ENCODE data around the gene NBAS.

Gene NBAS

DNA sequence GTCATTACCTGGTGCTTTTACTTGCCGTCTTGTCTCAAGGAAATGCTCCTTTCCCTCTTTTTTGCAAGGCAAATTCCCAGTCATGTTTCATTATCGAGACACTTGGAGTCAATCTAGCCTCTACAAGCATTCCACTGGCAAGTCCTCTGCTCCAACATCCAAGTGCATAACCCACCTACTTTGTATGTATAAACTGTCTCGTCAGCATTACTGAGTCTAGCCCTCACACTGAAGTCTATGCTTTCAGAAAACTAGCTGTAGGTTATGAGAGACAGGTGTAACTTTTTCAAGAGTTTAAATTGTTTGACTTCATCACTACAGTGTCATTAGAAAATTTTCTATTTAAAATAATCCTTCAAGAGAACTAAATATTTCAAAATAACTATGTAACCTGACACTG is 319.2 kb downstream of the NBAS start:
- Histone ChIP-seq H4K8ac (ENCODE audit: low read length) (no peak overlapping the region), H3K4me2 (ENCODE audit: low read length, poor library complexity, severe bottlenecking) (no peak overlapping the region), H3K9me3 (ENCODE audit: control insufficient read depth, low read length) (no peaks in the 10 kb centered on the region), H2BK12ac (ENCODE audit: low read length in 2 of 2) (no peak overlapping the region), H4K91ac (ENCODE audit: low read length) (no peak overlapping the region), H2BK15ac (ENCODE audit: low read depth, poor library complexity, severe bottlenecking) (no peak overlapping the region), H3K9ac (ENCODE audit: low read length) (no peak overlapping the region), H3K4ac (ENCODE audit: low read depth in 1 of 2, low read length in 2 of 2) (no peak overlapping the region), H2BK5ac (ENCODE audit: low read depth, low read length, poor library complexity, severe bottlenecking) (no peak overlapping the region), H2AFZ (ENCODE audit: low read depth, low read length) (no peak overlapping the region), H2AK5ac (ENCODE audit: low read length, severe bottlenecking) (no peak overlapping the region), H3K23ac (ENCODE audit: low read length in 2 of 2) (no peak overlapping the region), H3K27ac (ENCODE audit: low read length, poor library complexity, severe bottlenecking) (no peak overlapping the region), H3K36me3 (ENCODE audit: control insufficient read depth in 1 of 2, insufficient read depth in 2 of 2, low read depth in 1 of 2, low read length in 2 of 2) (peaks cover 0 to 4% of the 10 kb centered on the region in 2 experiments), H2BK120ac (ENCODE audit: low read depth, low read length) (no peak overlapping the region), H3K14ac (ENCODE audit: low read length in 2 of 2) (no peak overlapping the region), H3K4me3 (ENCODE audit: insufficient read depth in 1 of 2, low read depth in 1 of 2, low read length in 2 of 2) (no peak overlapping the region), H3K18ac (ENCODE audit: low read depth in 1 of 2, low read length in 2 of 2) (no peak overlapping the region), H3K27me3 (ENCODE audit: control insufficient read depth in 1 of 2, insufficient read depth in 1 of 2, low read length in 2 of 2) (no peaks in the 10 kb centered on the region), H3K79me1 (replicated peaks; ENCODE audit: low read length, poor library complexity, severe bottlenecking) (peaks cover 17% of the 10 kb centered on the region), H3K4me1 (ENCODE audit: control insufficient read depth, insufficient read depth, low read depth, low read length) (no peaks in the 10 kb centered on the region)
- 88% methylated on average over 2 of the region's 3 CpGs for WGBS
- DNase-seq = no peak

DNA sequence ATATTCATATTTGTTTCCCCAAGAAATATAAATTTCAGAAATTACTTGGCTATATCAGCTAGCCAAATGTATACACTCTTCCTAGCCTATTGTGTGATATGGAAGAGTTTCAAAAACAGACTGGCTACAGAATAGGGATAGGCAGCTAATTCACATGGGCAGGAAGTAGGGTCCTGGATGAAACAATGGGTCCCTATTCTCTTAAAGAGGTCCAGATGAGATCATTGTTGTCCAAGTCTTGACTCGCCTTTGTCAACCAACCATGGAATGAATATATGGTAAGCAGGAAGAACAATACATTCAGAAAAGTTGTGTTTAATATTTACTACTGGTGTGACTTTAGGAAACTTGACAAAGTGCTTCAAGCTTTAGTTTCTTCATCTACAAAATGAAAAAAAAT is 319.9 kb downstream of the NBAS start:
- H2BK12ac ChIP-seq (ENCODE audit: low read length in 2 of 2) = no peak overlapping the region
- no peak overlapping the region for H3K27ac ChIP-seq (ENCODE audit: low read length, poor library complexity, severe bottlenecking)
- H3K79me1 ChIP-seq (replicated peaks; ENCODE audit: low read length, poor library complexity, severe bottlenecking) = peaks cover 15% of the 10 kb centered on the region
- H4K91ac ChIP-seq (ENCODE audit: low read length) = no peak overlapping the region
- H2AK5ac ChIP-seq (ENCODE audit: low read length, severe bottlenecking) = no peak overlapping the region
- whole genome bisulfite sequencing = no CpG with 5 or more reads among the region's 1 CpG
- H3K23ac ChIP-seq (ENCODE audit: low read length in 2 of 2) = no peak overlapping the region
- H4K8ac ChIP-seq (ENCODE audit: low read length) = no peak overlapping the region
- H2BK120ac ChIP-seq (ENCODE audit: low read depth, low read length) = no peak overlapping the region
- no peak overlapping the region for H3K4me3 ChIP-seq (ENCODE audit: insufficient read depth in 1 of 2, low read depth in 1 of 2, low read length in 2 of 2)
- H3K14ac ChIP-seq (ENCODE audit: low read length in 2 of 2) = no peak overlapping the region
- H2BK5ac ChIP-seq (ENCODE audit: low read depth, low read length, poor library complexity, severe bottlenecking) = no peak overlapping the region
- H3K4ac ChIP-seq (ENCODE audit: low read depth in 1 of 2, low read length in 2 of 2) = no peak overlapping the region
- H2AFZ ChIP-seq (ENCODE audit: low read depth, low read length) = no peak overlapping the region
- peaks cover 0 to 4% of the 10 kb centered on the region in 2 experiments for H3K36me3 ChIP-seq (ENCODE audit: control insufficient read depth in 1 of 2, insufficient read depth in 2 of 2, low read depth in 1 of 2, low read length in 2 of 2)
- H3K9ac ChIP-seq (ENCODE audit: low read length) = no peak overlapping the region
- H3K4me2 ChIP-seq (ENCODE audit: low read length, poor library complexity, severe bottlenecking) = no peak overlapping the region
- no peak overlapping the region for H2BK15ac ChIP-seq (ENCODE audit: low read depth, poor library complexity, severe bottlenecking)
- no peak overlapping the region for H3K18ac ChIP-seq (ENCODE audit: low read depth in 1 of 2, low read length in 2 of 2)
- H3K27me3 ChIP-seq (ENCODE audit: control insufficient read depth in 1 of 2, insufficient read depth in 1 of 2, low read length in 2 of 2) = no peaks in the 10 kb centered on the region
- no peak for DNase-seq
- no peaks in the 10 kb centered on the region for H3K9me3 ChIP-seq (ENCODE audit: control insufficient read depth, low read length)
- H3K4me1 ChIP-seq (ENCODE audit: control insufficient read depth, insufficient read depth, low read depth, low read length) = no peaks in the 10 kb centered on the region

DNA sequence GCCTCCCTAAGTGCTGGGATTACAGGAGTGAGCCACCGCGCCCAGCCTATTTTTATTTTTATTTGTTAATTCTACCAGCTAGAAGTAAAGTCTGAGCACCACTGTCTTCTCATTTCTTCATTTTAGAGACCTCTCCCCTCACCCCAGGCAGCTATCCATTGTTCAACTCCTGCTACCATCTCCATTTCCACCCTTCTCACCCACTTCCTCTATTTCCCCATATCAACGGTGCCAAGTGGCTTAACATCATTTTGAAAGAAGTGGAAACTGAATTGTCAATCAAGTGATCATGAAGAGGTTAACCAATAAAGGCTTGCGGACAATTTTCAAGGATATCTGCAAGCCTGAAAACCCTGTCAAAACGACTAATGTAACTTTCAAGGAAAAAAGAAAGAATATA is 323.1 kb downstream of the NBAS start:
- no peak overlapping the region for H3K27ac ChIP-seq (ENCODE audit: low read length, poor library complexity, severe bottlenecking)
- WGBS = 88% methylated on average over 2 of the region's 5 CpGs

DNA sequence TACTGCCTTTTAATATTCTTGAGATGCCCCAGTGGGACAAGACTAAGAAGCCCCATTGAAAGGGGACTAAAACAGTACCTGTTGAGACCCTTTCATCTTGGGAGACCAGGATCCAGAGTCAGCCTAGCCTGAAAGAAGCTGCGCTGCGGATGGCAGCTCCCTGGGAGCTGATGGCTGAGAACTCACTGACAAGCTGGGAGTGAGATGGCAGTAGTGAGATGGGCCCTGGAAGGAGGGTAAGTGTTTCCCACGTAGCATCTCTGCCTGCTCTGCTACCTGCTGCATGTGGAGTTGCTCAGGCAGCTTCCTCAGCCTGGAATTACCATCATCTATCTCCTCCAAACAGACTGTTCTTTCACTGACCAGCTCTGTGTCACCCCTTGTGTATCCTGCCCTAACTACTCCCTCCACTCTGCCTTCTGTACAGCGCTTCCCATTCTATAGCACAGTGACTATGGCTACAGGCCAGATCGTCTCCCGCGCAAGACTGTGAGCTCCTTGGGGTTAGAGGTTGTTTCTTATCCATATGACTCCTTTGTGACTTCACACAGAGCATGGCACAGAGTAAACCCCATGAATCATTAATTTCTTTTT is 330.4 kb downstream of the NBAS start:
- Histone ChIP-seq H3K9ac (ENCODE audit: low read length) (no peak overlapping the region), H3K27ac (ENCODE audit: low read length, poor library complexity, severe bottlenecking) (no peak overlapping the region), H4K8ac (ENCODE audit: low read length) (no peak overlapping the region), H2BK120ac (ENCODE audit: low read depth, low read length) (no peak overlapping the region), H3K23ac (ENCODE audit: low read length in 2 of 2) (no peak overlapping the region), H3K36me3 (ENCODE audit: control insufficient read depth in 1 of 2, insufficient read depth in 2 of 2, low read depth in 1 of 2, low read length in 2 of 2) (peaks cover 5 to 59% of the 10 kb centered on the region in 2 experiments), H3K9me3 (ENCODE audit: control insufficient read depth, low read length) (peaks cover 5% of the 10 kb centered on the region), H3K27me3 (ENCODE audit: control insufficient read depth in 1 of 2, insufficient read depth in 1 of 2, low read length in 2 of 2) (no peaks in the 10 kb centered on the region), H3K79me1 (replicated peaks; ENCODE audit: low read length, poor library complexity, severe bottlenecking) (peaks cover 3% of the 10 kb centered on the region), H3K18ac (ENCODE audit: low read depth in 1 of 2, low read length in 2 of 2) (no peak overlapping the region), H3K4me2 (ENCODE audit: low read length, poor library complexity, severe bottlenecking) (no peak overlapping the region), H2BK15ac (ENCODE audit: low read depth, poor library complexity, severe bottlenecking) (no peak overlapping the region), H2AK5ac (ENCODE audit: low read length, severe bottlenecking) (no peak overlapping the region), H2BK5ac (ENCODE audit: low read depth, low read length, poor library complexity, severe bottlenecking) (no peak overlapping the region), H3K4me3 (ENCODE audit: insufficient read depth in 1 of 2, low read depth in 1 of 2, low read length in 2 of 2) (no peak overlapping the region), H4K91ac (ENCODE audit: low read length) (no peak overlapping the region), H3K4me1 (ENCODE audit: control insufficient read depth, insufficient read depth, low read depth, low read length) (peaks cover 7% of the 10 kb centered on the region), H2AFZ (ENCODE audit: low read depth, low read length) (no peak overlapping the region), H3K4ac (ENCODE audit: low read depth in 1 of 2, low read length in 2 of 2) (no peak overlapping the region), H2BK12ac (ENCODE audit: low read length in 2 of 2) (no peak overlapping the region), H3K14ac (ENCODE audit: low read length in 2 of 2) (no peak overlapping the region)
- DNase-seq = no peak
- 96% methylated on average over 7 of the region's 7 CpGs for WGBS

More for the DNA sequence above, 323.1 kb downstream of the NBAS start:
- H4K8ac ChIP-seq (ENCODE audit: low read length) = no peak overlapping the region
- H3K4me3 ChIP-seq (ENCODE audit: insufficient read depth in 1 of 2, low read depth in 1 of 2, low read length in 2 of 2) = no peak overlapping the region
- no peak overlapping the region for H4K91ac ChIP-seq (ENCODE audit: low read length)
- no peaks in the 10 kb centered on the region for H3K4me1 ChIP-seq (ENCODE audit: control insufficient read depth, insufficient read depth, low read depth, low read length)
- H2AFZ ChIP-seq (ENCODE audit: low read depth, low read length) = no peak overlapping the region
- no peak for DNase-seq
- H2BK15ac ChIP-seq (ENCODE audit: low read depth, poor library complexity, severe bottlenecking) = no peak overlapping the region
- no peaks in the 10 kb centered on the region for H3K27me3 ChIP-seq (ENCODE audit: control insufficient read depth in 1 of 2, insufficient read depth in 1 of 2, low read length in 2 of 2)
- no peak overlapping the region for H3K4me2 ChIP-seq (ENCODE audit: low read length, poor library complexity, severe bottlenecking)
- no peak overlapping the region for H3K23ac ChIP-seq (ENCODE audit: low read length in 2 of 2)
- H3K36me3 ChIP-seq (ENCODE audit: control insufficient read depth in 1 of 2, insufficient read depth in 2 of 2, low read depth in 1 of 2, low read length in 2 of 2) = peaks cover 0 to 17% of the 10 kb centered on the region in 2 experiments
- H2BK5ac ChIP-seq (ENCODE audit: low read depth, low read length, poor library complexity, severe bottlenecking) = no peak overlapping the region
- H3K9me3 ChIP-seq (ENCODE audit: control insufficient read depth, low read length) = no peaks in the 10 kb centered on the region
- H3K4ac ChIP-seq (ENCODE audit: low read depth in 1 of 2, low read length in 2 of 2) = no peak overlapping the region
- no peak overlapping the region for H3K14ac ChIP-seq (ENCODE audit: low read length in 2 of 2)
- H2AK5ac ChIP-seq (ENCODE audit: low read length, severe bottlenecking) = no peak overlapping the region
- no peak overlapping the region for H3K18ac ChIP-seq (ENCODE audit: low read depth in 1 of 2, low read length in 2 of 2)
- H3K9ac ChIP-seq (ENCODE audit: low read length) = no peak overlapping the region
- H2BK12ac ChIP-seq (ENCODE audit: low read length in 2 of 2) = no peak overlapping the region
- peaks cover 1% of the 10 kb centered on the region for H3K79me1 ChIP-seq (replicated peaks; ENCODE audit: low read length, poor library complexity, severe bottlenecking)
- no peak overlapping the region for H2BK120ac ChIP-seq (ENCODE audit: low read depth, low read length)
